Measurements from ENCODE around the gene PSME3IP1.

DNA sequence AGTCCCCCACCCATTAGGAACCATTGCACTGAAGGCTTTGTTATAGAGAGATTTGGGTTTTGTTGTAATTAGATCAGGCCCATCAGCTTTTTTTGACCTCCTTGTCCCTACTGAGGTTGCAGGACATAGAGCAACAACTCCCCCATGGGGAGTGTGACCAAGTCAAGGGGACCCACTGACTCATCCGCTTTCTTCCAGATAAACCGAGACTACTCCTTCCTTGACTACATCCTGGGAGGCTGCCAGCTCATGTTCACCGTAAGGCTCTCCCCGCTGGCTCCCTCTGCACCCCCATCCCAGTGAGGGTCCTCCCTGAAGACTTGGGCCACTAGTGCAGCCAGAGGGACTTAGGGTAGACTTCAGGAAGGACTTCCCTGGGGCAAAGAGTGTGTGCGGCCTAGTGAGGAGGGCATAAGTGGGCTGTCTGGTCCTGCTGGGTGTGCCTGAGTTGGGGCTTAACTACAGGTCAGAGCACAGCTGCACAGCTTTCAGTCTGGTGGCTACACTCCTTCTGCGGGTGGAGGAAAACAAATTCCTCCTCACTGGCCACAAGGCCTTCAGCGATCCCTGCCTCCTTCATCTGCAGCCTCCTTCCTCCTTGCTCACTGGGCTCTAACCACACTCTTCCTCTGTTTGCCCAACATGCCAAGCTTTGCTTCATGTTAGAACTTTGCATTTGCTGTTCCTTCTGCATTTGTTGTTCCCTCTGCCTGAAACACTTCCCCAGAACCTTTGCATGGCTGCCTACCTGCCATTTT lies 62.4 kb downstream of the PSME3IP1 start:
- TF ChIP-seq, protein P1, sequence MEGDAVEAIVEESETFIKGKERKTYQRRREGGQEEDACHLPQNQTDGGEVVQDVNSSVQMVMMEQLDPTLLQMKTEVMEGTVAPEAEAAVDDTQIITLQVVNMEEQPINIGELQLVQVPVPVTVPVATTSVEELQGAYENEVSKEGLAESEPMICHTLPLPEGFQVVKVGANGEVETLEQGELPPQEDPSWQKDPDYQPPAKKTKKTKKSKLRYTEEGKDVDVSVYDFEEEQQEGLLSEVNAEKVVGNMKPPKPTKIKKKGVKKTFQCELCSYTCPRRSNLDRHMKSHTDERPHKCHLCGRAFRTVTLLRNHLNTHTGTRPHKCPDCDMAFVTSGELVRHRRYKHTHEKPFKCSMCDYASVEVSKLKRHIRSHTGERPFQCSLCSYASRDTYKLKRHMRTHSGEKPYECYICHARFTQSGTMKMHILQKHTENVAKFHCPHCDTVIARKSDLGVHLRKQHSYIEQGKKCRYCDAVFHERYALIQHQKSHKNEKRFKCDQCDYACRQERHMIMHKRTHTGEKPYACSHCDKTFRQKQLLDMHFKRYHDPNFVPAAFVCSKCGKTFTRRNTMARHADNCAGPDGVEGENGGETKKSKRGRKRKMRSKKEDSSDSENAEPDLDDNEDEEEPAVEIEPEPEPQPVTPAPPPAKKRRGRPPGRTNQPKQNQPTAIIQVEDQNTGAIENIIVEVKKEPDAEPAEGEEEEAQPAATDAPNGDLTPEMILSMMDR (conservative IDR thresholded peaks at IDR 0.05; ENCODE audit: low read depth, low read length) = no peak
- TF ChIP-seq EZH2 (IDR thresholded peaks at IDR 0.05; ENCODE audit: low read length, unreplicated experiment) = no peak

All from PC-3 (cell line).